Uterus (tissue), 2 donors: ENCODE data around the gene NEURL1.

Source experiments
- POLR2A ChIP-seq, 2 donors: fragments of 450-650 bp; IDR thresholded peaks; one replicate each; pipeline ENCODE4 v1.6.1; 2016; ENCODE audit warnings: antibody characterized with exemption in 2 of 2, mild to moderate bottlenecking in 1 of 2, moderate library complexity in 1 of 2
- TF ChIP-seq, protein P1 (sequence below), 4 experiments: fragments of 200-600 bp in 2 of 4; fragments of 450-650 bp in 2 of 4; sonication (generic) in 2 of 4; IDR thresholded peaks; one replicate each; pipeline ENCODE4 v1.5.1; 2016 to 2019; ENCODE audit warnings: antibody characterized with exemption in 4 of 4, mild to moderate bottlenecking in 2 of 4, moderate library complexity in 1 of 4

DNA sequence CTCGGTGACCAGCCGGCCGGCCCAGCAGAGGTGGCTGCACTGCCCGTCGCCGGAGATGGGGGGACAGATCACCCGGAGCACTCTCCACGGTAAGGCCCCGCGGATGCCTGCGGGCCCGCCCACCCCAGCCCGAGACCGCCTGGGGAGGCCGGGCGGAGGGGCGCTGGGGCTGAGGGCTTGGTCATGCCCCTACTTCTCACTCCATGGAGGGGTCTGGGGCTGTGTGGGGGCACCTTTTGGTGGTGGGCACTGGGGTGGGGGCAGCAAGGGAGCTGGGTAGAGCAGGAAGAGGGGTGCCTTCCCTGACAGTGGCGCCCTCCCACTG, 61.8 kb downstream of the NEURL1 start:
- TF ChIP-seq, protein P1, sequence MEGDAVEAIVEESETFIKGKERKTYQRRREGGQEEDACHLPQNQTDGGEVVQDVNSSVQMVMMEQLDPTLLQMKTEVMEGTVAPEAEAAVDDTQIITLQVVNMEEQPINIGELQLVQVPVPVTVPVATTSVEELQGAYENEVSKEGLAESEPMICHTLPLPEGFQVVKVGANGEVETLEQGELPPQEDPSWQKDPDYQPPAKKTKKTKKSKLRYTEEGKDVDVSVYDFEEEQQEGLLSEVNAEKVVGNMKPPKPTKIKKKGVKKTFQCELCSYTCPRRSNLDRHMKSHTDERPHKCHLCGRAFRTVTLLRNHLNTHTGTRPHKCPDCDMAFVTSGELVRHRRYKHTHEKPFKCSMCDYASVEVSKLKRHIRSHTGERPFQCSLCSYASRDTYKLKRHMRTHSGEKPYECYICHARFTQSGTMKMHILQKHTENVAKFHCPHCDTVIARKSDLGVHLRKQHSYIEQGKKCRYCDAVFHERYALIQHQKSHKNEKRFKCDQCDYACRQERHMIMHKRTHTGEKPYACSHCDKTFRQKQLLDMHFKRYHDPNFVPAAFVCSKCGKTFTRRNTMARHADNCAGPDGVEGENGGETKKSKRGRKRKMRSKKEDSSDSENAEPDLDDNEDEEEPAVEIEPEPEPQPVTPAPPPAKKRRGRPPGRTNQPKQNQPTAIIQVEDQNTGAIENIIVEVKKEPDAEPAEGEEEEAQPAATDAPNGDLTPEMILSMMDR (IDR thresholded peaks at IDR 0.05): no peak
- no peak for TF ChIP-seq POLR2A (IDR thresholded peaks at IDR 0.05)
